ENCODE results near the gene MRRF. TPM values are rescaled to one million over a fixed set of nuclear protein-coding genes. Genes with fewer than 3 reads are reported as not detected.

MRRF gene
- polyA plus RNA-seq, 1 experiment, result 35.1 TPM

- ChIA-PET CTCF (interaction anchor here (0.9 to 16.8 kb wide), 10 partner anchors 10 to 252 kb away, joined by 3 to 422 read pairs (median 10); no protein-coding TSS in a partner anchor), POLR2A (no interaction called here)
- Histone ChIP-seq H3K27me3 (ENCODE audit: control insufficient read depth, insufficient read depth, low read length) (no peaks in the 10 kb centered on the region), H3K4me3 (ENCODE audit: low read depth, low read length) (no peak overlapping the region), H3K36me3 (ENCODE audit: control insufficient read depth, insufficient read depth, low read length) (no peaks in the 10 kb centered on the region)
- no peak for DNase-seq (ENCODE audit: low read depth)
- TF ChIP-seq, protein P1, sequence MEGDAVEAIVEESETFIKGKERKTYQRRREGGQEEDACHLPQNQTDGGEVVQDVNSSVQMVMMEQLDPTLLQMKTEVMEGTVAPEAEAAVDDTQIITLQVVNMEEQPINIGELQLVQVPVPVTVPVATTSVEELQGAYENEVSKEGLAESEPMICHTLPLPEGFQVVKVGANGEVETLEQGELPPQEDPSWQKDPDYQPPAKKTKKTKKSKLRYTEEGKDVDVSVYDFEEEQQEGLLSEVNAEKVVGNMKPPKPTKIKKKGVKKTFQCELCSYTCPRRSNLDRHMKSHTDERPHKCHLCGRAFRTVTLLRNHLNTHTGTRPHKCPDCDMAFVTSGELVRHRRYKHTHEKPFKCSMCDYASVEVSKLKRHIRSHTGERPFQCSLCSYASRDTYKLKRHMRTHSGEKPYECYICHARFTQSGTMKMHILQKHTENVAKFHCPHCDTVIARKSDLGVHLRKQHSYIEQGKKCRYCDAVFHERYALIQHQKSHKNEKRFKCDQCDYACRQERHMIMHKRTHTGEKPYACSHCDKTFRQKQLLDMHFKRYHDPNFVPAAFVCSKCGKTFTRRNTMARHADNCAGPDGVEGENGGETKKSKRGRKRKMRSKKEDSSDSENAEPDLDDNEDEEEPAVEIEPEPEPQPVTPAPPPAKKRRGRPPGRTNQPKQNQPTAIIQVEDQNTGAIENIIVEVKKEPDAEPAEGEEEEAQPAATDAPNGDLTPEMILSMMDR (IDR thresholded peaks at IDR 0.05; ENCODE audit: insufficient read depth, low read depth, low read length), result no peak
Measured at GRCh38 chr9:122349201-122349600, 84.5 kb downstream of the MRRF start.

DNA sequence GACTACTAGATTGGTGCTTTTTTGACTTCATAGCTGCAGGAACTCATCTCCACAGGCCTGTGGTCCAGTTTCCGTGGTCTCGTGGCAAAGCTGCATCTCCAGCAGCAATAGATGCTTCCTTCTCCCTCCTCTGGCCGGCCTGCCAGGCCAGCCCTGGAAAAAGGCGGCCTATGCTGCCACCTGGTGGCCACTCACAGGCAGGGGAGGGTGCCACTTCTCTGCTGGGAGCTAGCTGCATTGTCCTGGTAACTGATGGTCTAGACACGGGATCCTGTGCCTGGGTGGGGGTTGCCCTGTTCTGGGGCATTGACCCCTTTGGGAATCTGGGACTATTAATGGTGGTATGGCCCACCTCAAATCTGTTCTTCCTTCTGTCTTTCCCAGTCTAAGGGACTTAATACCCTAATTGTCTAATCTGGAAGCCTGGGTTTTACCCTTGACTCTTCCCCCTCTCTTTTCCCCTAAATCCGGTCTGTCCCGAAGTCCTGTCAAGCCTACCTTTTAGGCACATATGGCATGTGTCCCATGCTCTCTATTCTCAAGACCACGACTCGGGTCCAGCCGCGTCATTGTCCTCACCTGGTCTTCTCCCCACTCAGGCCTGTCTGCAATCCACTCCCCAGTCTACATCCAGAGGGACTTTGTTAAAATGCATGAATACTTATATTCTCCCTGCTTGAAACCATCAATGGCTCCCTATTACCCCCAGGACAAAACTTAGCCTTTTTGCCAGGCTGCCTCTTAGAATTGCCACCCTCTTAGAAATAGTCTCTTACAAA lies 86.1 kb downstream of the MRRF start:
- no peaks in the 10 kb centered on the region for H3K27me3 ChIP-seq (ENCODE audit: control insufficient read depth, insufficient read depth, low read length)
- no peaks in the 10 kb centered on the region for H3K36me3 ChIP-seq (ENCODE audit: control insufficient read depth, insufficient read depth, low read length)
- H3K4me3 ChIP-seq (ENCODE audit: low read depth, low read length), result no peak overlapping the region
- POLR2A ChIA-PET, result interaction anchor here (0.6 kb wide), 1 partner anchor 122 kb away, joined by 3 read pairs; the partner anchor contains the start of gene LHX6
- TF ChIP-seq, protein P1 (IDR thresholded peaks at IDR 0.05; ENCODE audit: insufficient read depth, low read depth, low read length), result peak; percentile 94
- CTCF ChIA-PET, result interaction anchor here (0.6 to 16.8 kb wide), 38 partner anchors 8 to 462 kb away, joined by 3 to 422 read pairs (median 5); partner anchors contain the start of genes MRRF and RBM18
- no peak for DNase-seq (ENCODE audit: low read depth)

GRCh38 chr9:122354536-122355199 lies 90.0 kb downstream of the MRRF start:
- ChIA-PET POLR2A (no interaction called here), CTCF (interaction anchor here (0.6 to 16.8 kb wide), 4 partner anchors 21 to 256 kb away, joined by 3 to 422 read pairs (median 4); no protein-coding TSS in a partner anchor)
- no peak for DNase-seq (ENCODE audit: low read depth)
- H3K4me3 ChIP-seq (ENCODE audit: low read depth, low read length), result no peak overlapping the region
- TF ChIP-seq, protein P1 (IDR thresholded peaks at IDR 0.05; ENCODE audit: insufficient read depth, low read depth, low read length), result no peak
- no peaks in the 10 kb centered on the region for H3K27me3 ChIP-seq (ENCODE audit: control insufficient read depth, insufficient read depth, low read length)
- no peaks in the 10 kb centered on the region for H3K36me3 ChIP-seq (ENCODE audit: control insufficient read depth, insufficient read depth, low read length)

GRCh38 chr9:122355336-122355875 lies 90.7 kb downstream of the MRRF start:
- DNase-seq (ENCODE audit: low read depth), result no peak
- ChIA-PET POLR2A (no interaction called here), CTCF (interaction anchor here (0.6 to 16.8 kb wide), 4 partner anchors 20 to 257 kb away, joined by 3 to 422 read pairs (median 4); no protein-coding TSS in a partner anchor)
- TF ChIP-seq, protein P1 (IDR thresholded peaks at IDR 0.05; ENCODE audit: insufficient read depth, low read depth, low read length), result no peak
- Histone ChIP-seq H3K27me3 (ENCODE audit: control insufficient read depth, insufficient read depth, low read length) (no peaks in the 10 kb centered on the region), H3K4me3 (ENCODE audit: low read depth, low read length) (no peak overlapping the region), H3K36me3 (ENCODE audit: control insufficient read depth, insufficient read depth, low read length) (no peaks in the 10 kb centered on the region)

DNA sequence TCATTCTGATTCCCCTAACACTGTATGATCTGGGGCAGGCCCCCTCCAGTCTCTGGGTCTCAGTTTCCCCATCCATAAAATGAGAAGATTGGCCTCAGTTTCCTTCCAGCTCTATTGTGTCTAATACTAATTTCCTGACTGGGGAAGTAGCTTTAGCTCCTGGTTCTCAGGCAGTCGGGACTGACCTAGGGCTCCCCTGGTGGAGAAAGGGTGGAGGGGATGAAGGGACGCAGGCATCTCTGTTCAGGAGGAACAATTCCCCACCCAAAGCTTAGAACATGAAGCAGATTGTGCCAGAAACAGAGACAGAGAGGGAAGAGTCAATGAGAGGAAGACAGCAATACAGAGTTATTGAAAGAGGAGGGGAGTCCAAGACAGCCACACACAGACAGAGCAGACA lies 91.9 kb downstream of the MRRF start:
- ChIA-PET CTCF (interaction anchor here (0.6 to 16.8 kb wide), 9 partner anchors 9 to 262 kb away, joined by 3 to 422 read pairs (median 4); no protein-coding TSS in a partner anchor), POLR2A (no interaction called here)
- TF ChIP-seq, protein P1 (IDR thresholded peaks at IDR 0.05; ENCODE audit: insufficient read depth, low read depth, low read length), result peak; percentile 48
- Histone ChIP-seq H3K36me3 (ENCODE audit: control insufficient read depth, insufficient read depth, low read length) (no peaks in the 10 kb centered on the region), H3K27me3 (ENCODE audit: control insufficient read depth, insufficient read depth, low read length) (no peaks in the 10 kb centered on the region), H3K4me3 (ENCODE audit: low read depth, low read length) (no peak overlapping the region)
- no peak for DNase-seq (ENCODE audit: low read depth)

Data from BJ (cell line).